ENCODE results near the gene THBS4. TPM values are rescaled to one million over a fixed set of nuclear protein-coding genes. Genes with fewer than 3 reads are reported as not detected.

THBS4 gene
- total and polyA plus RNA-seq, 2 experiments from 2014 or later: 0.80 TPM; not detected in 1

GRCh38 chr5:80068246-80068636, 33.1 kb downstream of the THBS4 start:
- TF ChIP-seq EZH2phosphoT487 (IDR thresholded peaks at IDR 0.05; ENCODE audit: low read depth, severe bottlenecking, unreplicated experiment) (no peak), CTCF (IDR thresholded peaks at IDR 0.05; ENCODE audit: poor library complexity) (no peak), EZH2 (IDR thresholded peaks at IDR 0.05; ENCODE audit: borderline replicate concordance) (no peak)
- no peaks in the 10 kb centered on the region for H3K79me2 ChIP-seq
- H3K9me2 ChIP-seq (replicated peaks; ENCODE audit: insufficient read depth): no peaks in the 10 kb centered on the region
- H3K27ac ChIP-seq: no peak overlapping the region
- H3K36me3 ChIP-seq (replicated peaks; ENCODE audit: insufficient read depth, low read depth): no peaks in the 10 kb centered on the region
- H3K4me1 ChIP-seq (ENCODE audit: insufficient read depth): no peaks in the 10 kb centered on the region
- H3K27me3 ChIP-seq: no peaks in the 10 kb centered on the region
- H4K20me1 ChIP-seq (ENCODE audit: insufficient read depth, poor library complexity, severe bottlenecking): no peaks in the 10 kb centered on the region
- H3K9me3 ChIP-seq (ENCODE audit: low read depth): no peaks in the 10 kb centered on the region
- no peak overlapping the region for H3K4me2 ChIP-seq
- no peak overlapping the region for H2AFZ ChIP-seq
- no peak for DNase-seq (ENCODE audit: low spot score)
- H3K4me3 ChIP-seq: no peak overlapping the region
- WGBS (ENCODE audit: low lambda C conversion rate, missing lambda C conversion rate): 93% methylated on average over 5 of the region's 5 CpGs

- TF ChIP-seq CTCF (IDR thresholded peaks at IDR 0.05; ENCODE audit: poor library complexity) (no peak), EZH2 (IDR thresholded peaks at IDR 0.05; ENCODE audit: borderline replicate concordance) (no peak), EZH2phosphoT487 (IDR thresholded peaks at IDR 0.05; ENCODE audit: low read depth, severe bottlenecking, unreplicated experiment) (no peak)
- H3K4me1 ChIP-seq (ENCODE audit: insufficient read depth): no peaks in the 10 kb centered on the region
- H4K20me1 ChIP-seq (ENCODE audit: insufficient read depth, poor library complexity, severe bottlenecking): no peaks in the 10 kb centered on the region
- no peak overlapping the region for H2AFZ ChIP-seq
- no peaks in the 10 kb centered on the region for H3K79me2 ChIP-seq
- H3K27ac ChIP-seq: no peak overlapping the region
- H3K36me3 ChIP-seq (replicated peaks; ENCODE audit: insufficient read depth, low read depth): no peaks in the 10 kb centered on the region
- no peak overlapping the region for H3K4me2 ChIP-seq
- no peak for DNase-seq (ENCODE audit: low spot score)
- no peaks in the 10 kb centered on the region for H3K27me3 ChIP-seq
- H3K9me2 ChIP-seq (replicated peaks; ENCODE audit: insufficient read depth): no peaks in the 10 kb centered on the region
- 95% methylated on average over 4 of the region's 4 CpGs for WGBS (ENCODE audit: low lambda C conversion rate, missing lambda C conversion rate)
- H3K4me3 ChIP-seq: no peak overlapping the region
- no peaks in the 10 kb centered on the region for H3K9me3 ChIP-seq (ENCODE audit: low read depth)
These were observed 33.6 kb downstream of the THBS4 start for GRCh38 chr5:80068775-80069174.

GRCh38 chr5:80069251-80069800, 34.2 kb downstream of the THBS4 start:
- Histone ChIP-seq H3K27ac (no peak overlapping the region), H3K36me3 (replicated peaks; ENCODE audit: insufficient read depth, low read depth) (no peaks in the 10 kb centered on the region), H2AFZ (no peak overlapping the region), H3K9me2 (replicated peaks; ENCODE audit: insufficient read depth) (no peaks in the 10 kb centered on the region), H3K79me2 (no peaks in the 10 kb centered on the region), H3K4me3 (no peak overlapping the region), H3K4me2 (no peak overlapping the region), H3K27me3 (no peaks in the 10 kb centered on the region), H3K9me3 (ENCODE audit: low read depth) (no peaks in the 10 kb centered on the region), H4K20me1 (ENCODE audit: insufficient read depth, poor library complexity, severe bottlenecking) (no peaks in the 10 kb centered on the region), H3K4me1 (ENCODE audit: insufficient read depth) (no peaks in the 10 kb centered on the region)
- no peak for DNase-seq (ENCODE audit: low spot score)
- no peak for TF ChIP-seq EZH2phosphoT487 (IDR thresholded peaks at IDR 0.05; ENCODE audit: low read depth, severe bottlenecking, unreplicated experiment)
- TF ChIP-seq CTCF (IDR thresholded peaks at IDR 0.05; ENCODE audit: poor library complexity): no peak
- no peak for TF ChIP-seq EZH2 (IDR thresholded peaks at IDR 0.05; ENCODE audit: borderline replicate concordance)
- WGBS (ENCODE audit: low lambda C conversion rate, missing lambda C conversion rate): 75% methylated on average over 4 of the region's 4 CpGs

Data from hepatocyte (in vitro differentiated cells).